GM12891 (cell line): ENCODE results near the gene MORC2.

Source experiments
- PAX5 ChIP-seq: IDR thresholded peaks from 2 replicates; pipeline ENCODE4 v1.6.1; 2011; ENCODE audit warnings: low read length, moderate library complexity, mild to moderate bottlenecking; ENCODE audit not compliant: insufficient read depth, severe bottlenecking
- POLR2A ChIP-seq: IDR thresholded peaks from 2 replicates; pipeline ENCODE4 v1.6.1; 2011; ENCODE audit warnings: low read depth, low read length, control low read depth
- POLR2AphosphoS5 ChIP-seq: IDR thresholded peaks from 2 replicates; pipeline ENCODE4 v1.6.1; 2011; ENCODE audit warnings: low read depth, low read length, control low read depth
- POU2F2 ChIP-seq: IDR thresholded peaks from 2 replicates; pipeline ENCODE4 v1.6.1; 2011; ENCODE audit warnings: low read depth, mild to moderate bottlenecking, control low read depth, low read length, moderate library complexity
- TAF1 ChIP-seq: IDR thresholded peaks from 2 replicates; pipeline ENCODE4 v1.6.1; 2011; ENCODE audit warnings: low read depth, low read length, control low read depth

DNA sequence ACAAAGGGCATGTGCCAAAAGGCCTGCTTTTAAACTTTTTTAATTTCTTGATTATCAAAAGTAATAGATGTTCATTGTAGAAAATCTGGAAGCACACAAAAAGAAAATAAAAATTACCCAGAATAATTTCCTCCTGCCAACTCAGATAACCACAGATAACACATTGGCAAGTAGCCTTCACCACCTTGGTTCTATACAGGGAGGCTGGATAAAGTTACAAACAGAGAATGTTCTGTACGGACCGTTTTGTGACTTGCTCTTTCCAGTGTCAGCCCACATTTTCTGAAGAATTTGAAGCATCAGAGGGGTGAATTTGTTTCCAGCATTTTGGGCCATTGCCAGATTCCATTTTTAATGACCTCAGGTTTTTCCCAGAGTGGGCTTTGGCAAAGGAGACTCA lies 24.0 kb upstream of the MORC2 start:
- no peak for TF ChIP-seq POLR2AphosphoS5
- TF ChIP-seq POLR2A = no peak
- no peak for TF ChIP-seq POU2F2
- TF ChIP-seq PAX5 = no peak
- no peak for TF ChIP-seq TAF1
